ENCODE results near the gene ZBTB2.

- TF ChIP-seq, protein P1, sequence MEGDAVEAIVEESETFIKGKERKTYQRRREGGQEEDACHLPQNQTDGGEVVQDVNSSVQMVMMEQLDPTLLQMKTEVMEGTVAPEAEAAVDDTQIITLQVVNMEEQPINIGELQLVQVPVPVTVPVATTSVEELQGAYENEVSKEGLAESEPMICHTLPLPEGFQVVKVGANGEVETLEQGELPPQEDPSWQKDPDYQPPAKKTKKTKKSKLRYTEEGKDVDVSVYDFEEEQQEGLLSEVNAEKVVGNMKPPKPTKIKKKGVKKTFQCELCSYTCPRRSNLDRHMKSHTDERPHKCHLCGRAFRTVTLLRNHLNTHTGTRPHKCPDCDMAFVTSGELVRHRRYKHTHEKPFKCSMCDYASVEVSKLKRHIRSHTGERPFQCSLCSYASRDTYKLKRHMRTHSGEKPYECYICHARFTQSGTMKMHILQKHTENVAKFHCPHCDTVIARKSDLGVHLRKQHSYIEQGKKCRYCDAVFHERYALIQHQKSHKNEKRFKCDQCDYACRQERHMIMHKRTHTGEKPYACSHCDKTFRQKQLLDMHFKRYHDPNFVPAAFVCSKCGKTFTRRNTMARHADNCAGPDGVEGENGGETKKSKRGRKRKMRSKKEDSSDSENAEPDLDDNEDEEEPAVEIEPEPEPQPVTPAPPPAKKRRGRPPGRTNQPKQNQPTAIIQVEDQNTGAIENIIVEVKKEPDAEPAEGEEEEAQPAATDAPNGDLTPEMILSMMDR (IDR thresholded peaks at IDR 0.05) = no peak
- TF ChIP-seq ZFX (IDR thresholded peaks at IDR 0.05; ENCODE audit: borderline replicate concordance) = no peak
Observed at GRCh38 chr6:151374036-151374683, 17.2 kb downstream of the ZBTB2 start.
